Keratinocyte (primary cell): ENCODE data around the gene ARFGEF3.

Experiments
- EZH2 ChIP-seq: IDR thresholded peaks from one replicate; pipeline ENCODE4 v1.6.1; 2012; ENCODE audit warnings: inconsistent platforms, mild to moderate bottlenecking, low read length, moderate library complexity
- TF ChIP-seq, protein P1 (sequence below), 3 experiments: IDR thresholded peaks in 1 of 3; conservative IDR thresholded peaks in 1 of 3; optimal IDR thresholded peaks in 1 of 3; 2 replicates in 2 of 3; 3 replicates in 1 of 3; pipeline versions ENCODE3 to v1.5.1; 2011; ENCODE audit warnings: low read length in 3 of 3, mild to moderate bottlenecking in 3 of 3, moderate library complexity in 2 of 3, control low read depth in 1 of 3, inconsistent platforms in 1 of 3; ENCODE audit not compliant: insufficient read depth in 2 of 3; ENCODE audit errors: extremely low read depth in 1 of 3

DNA sequence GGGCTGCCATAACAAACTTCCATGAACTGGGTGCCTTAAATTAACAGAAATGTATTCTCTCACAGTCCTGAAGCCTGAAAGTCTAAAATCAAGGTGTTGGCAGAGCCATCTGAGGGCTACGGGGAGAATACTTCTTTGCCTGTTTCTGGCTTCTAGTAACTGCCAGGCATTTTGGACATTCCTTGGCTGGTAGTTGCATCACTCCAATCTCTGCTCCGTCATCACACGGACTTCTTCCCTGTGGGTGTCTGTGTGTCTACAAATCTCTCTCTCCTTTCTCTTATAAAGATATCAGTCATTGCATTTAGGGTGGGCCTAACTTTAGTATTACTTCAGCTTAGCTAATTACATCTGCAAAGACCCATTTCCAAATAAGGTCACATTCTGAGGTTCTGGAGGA is 33.6 kb upstream of the ARFGEF3 start:
- TF ChIP-seq, protein P1, sequence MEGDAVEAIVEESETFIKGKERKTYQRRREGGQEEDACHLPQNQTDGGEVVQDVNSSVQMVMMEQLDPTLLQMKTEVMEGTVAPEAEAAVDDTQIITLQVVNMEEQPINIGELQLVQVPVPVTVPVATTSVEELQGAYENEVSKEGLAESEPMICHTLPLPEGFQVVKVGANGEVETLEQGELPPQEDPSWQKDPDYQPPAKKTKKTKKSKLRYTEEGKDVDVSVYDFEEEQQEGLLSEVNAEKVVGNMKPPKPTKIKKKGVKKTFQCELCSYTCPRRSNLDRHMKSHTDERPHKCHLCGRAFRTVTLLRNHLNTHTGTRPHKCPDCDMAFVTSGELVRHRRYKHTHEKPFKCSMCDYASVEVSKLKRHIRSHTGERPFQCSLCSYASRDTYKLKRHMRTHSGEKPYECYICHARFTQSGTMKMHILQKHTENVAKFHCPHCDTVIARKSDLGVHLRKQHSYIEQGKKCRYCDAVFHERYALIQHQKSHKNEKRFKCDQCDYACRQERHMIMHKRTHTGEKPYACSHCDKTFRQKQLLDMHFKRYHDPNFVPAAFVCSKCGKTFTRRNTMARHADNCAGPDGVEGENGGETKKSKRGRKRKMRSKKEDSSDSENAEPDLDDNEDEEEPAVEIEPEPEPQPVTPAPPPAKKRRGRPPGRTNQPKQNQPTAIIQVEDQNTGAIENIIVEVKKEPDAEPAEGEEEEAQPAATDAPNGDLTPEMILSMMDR (optimal IDR thresholded peaks at IDR 0.05 in 1 of 3, IDR thresholded peaks at IDR 0.05 in 1 of 3, conservative IDR thresholded peaks at IDR 0.05 in 1 of 3; ENCODE audit: extremely low read depth in 1 of 3, insufficient read depth in 2 of 3, low read length in 3 of 3) = no peak
- TF ChIP-seq EZH2 = no peak
